GM10847 (cell line): ENCODE results near the gene TSKU.

Source experiments
- POLR2A ChIP-seq: IDR thresholded peaks from 2 replicates; pipeline ENCODE4 v1.6.1; 2011; ENCODE audit not compliant: insufficient read length; ENCODE audit errors: extremely low read depth

TSKU gene

DNA sequence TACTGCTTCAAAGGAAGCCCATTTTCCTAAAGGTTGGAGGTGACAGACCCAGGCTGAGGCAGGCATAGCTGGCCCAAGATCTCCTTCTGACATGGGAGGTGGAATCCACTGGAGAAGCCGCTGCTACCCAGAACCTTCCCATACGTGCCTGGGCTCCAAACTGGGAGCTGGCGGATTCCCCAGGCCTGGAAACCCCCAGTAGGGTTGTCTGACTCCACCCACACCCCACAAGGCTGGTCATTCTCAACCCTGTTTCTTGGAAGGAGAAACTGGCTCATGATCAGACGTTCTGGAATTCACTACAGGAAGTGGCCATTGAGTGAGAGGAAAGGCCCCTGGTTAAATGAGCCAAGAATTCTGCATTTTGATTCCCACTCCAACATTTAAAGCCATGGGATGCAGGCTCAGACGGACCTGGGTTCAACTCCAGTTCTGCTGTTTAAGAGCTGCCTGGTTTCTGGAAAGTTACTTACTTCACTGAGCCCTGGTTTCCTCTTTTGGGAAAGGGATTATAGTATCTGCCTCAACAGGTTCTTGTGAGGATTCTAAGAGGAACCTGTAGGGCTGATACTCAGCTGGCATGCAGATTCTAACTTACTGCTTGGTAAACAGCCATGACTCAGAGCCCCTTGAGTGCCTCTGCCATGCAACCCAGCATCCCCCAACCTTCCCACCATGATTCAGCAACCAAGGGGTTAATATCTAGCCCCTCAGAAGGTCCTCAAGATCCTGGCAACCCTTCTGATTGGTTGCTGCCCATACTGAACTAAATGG, 19.4 kb upstream of the TSKU start:
- no peak for TF ChIP-seq POLR2A

DNA sequence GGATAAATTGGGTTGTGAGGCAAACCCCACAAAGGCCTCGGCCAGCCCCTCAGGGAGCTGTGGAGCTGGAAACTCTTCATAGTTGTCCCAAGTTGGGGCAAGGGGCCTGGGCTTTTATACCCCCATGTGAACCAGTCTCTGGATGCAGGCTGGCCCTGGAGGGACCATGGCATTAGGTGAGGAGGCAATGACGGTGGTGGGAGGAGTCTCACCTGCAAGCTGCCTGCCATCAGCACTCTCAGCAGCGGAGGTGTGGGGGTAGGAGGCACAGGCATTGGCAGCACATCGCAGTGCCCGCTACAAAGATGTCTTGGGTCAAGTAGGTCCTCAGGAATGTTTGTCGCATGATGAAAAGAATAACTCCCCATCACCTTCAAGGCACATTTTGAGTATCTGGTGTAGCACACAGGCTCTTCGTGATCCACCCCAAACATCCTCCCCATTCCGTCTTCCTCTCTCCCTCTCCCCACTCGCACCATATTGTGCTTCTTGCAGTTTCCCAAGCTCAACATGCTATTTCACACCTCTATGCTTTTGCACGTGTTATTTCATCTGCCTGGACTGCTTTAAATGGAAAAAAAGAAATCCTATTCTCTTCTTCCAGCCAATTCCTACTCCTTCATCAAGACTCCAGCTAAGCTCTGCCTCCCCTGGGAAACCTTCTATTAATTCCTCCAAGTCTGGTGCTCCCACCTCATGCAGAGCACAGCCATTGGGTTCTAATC, 18.1 kb upstream of the TSKU start:
- no peak for TF ChIP-seq POLR2A

DNA sequence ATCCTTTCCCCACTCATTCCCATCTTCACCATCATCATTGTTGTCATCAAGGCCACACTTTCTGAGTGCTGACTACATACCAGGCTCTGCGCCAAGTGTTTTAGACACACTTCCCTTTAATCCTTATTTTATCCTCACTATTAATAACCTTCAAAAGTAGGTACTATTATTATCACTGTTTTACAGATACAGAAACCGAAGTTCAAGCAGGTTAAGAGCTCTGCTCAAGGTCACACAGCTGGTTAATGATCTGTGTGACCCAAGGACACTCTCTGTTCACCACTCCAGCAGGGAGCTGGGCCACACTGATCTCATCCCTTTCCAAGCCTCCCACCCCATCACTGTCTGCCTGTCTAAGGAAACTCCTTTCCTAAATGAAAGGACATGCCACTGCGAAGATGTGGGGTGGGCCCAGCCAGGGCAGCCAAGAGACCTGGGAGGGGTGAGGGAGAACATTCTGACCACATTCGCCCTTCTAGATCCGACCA, 17.2 kb upstream of the TSKU start:
- no peak for TF ChIP-seq POLR2A

DNA sequence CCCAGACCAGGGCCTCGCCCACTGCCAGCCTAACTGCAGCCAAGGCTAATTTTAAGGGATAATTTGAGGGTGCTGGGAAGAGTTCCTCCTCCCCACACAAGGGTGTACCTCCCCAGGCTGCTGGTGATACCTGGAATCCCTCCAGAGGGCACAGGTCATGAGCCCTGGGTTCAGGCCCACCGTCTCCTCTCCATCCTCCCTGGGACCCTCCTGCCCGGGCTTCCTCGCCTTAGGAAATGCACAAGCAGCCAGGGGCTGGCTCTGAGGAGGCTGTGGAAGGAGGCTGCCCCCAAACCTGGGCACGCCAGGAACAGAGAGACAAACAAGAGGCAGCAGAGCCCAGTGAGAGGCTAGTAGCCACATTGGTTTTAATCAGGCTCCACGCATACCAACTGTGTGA, 16.6 kb upstream of the TSKU start:
- no peak for TF ChIP-seq POLR2A

DNA sequence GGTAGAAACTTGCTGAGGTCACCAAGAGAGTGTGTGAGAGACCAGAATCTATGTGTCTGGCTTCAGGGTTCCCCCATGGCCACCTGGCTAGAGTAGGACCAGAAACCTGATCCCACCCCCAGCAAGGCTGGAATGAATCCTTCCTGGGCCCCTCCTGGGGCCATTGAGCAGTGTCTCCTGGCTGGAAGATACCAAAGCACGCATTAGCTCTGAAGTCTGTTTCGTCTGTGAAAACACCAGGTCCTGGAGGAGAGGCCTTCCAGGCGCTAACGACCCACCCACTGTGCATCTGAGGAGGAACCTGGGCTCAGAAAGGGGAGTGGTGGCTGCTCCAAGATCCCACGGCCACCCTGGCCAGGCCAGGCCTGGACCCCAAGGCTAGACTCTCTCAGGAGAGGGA, 15.5 kb upstream of the TSKU start:
- TF ChIP-seq POLR2A = no peak

DNA sequence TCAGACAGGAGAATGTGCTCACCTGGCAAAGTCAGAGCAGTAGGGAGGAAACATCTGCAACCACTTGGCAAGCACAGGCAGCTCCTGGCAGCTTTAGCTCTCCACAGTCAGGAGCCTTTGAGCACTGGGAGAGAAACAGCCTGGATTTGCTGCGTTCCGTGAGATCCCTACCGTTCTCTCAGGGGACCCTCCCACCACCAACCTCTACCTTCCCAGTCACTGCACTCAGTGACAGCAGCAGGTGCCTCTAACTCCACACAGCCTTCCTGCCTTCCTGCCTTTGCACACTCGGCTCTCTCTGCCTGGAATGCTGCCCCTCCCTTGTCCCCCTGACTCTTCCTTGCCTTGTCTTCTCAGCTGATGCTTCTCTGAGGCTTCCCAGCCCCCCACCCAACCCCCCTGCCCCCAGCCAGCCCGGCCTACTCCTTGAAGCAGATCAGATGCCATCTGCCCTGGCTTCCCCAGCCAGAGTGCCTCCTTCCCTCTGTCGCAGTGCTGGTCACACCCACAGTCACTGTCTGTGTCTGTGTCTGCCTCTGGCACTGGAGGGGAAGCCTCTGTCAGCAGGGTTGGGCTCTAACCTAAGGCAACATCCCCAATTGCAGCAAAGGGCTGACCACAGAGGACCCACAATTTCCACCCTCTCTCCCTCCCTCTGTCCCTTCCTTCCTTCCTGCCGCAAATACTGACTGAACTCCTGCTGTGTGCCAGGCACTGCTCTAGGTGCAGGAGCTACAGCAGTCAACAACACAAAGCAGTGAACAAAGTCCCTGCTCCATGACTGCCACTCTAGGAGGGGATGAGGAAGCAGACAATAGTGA, 14.9 kb upstream of the TSKU start:
- no peak for TF ChIP-seq POLR2A

DNA sequence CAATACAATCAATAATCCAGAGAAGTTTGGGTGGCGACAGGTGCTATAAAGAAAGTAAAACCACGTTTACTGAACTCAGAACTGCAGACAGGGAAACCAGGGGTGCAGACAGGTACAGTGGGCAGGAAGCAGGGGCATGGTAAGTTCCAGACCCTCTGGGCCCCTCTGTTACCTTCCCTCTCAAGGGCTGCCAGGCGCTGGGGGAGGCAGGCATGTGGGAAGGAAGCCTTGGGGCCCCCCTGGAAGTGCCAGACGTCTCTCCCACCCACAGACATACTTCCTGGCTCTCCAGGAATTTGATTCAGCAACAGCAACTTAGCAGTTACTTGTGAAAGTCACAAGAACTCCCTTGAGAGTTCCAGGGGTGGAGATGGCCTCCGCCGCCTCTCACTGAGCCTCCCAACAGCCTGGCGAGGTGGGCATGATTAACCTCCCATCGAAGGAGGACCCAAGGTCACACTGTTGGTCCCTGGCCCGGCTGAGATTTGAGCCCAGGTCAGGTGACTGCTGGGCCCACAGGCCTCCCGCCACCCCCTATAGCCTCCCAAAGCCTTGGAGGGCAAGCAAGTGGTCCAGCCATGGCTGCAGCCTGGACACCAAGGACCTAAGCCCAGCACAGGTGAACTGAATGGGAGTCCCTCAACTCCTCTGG, 14.1 kb upstream of the TSKU start:
- no peak for TF ChIP-seq POLR2A

DNA sequence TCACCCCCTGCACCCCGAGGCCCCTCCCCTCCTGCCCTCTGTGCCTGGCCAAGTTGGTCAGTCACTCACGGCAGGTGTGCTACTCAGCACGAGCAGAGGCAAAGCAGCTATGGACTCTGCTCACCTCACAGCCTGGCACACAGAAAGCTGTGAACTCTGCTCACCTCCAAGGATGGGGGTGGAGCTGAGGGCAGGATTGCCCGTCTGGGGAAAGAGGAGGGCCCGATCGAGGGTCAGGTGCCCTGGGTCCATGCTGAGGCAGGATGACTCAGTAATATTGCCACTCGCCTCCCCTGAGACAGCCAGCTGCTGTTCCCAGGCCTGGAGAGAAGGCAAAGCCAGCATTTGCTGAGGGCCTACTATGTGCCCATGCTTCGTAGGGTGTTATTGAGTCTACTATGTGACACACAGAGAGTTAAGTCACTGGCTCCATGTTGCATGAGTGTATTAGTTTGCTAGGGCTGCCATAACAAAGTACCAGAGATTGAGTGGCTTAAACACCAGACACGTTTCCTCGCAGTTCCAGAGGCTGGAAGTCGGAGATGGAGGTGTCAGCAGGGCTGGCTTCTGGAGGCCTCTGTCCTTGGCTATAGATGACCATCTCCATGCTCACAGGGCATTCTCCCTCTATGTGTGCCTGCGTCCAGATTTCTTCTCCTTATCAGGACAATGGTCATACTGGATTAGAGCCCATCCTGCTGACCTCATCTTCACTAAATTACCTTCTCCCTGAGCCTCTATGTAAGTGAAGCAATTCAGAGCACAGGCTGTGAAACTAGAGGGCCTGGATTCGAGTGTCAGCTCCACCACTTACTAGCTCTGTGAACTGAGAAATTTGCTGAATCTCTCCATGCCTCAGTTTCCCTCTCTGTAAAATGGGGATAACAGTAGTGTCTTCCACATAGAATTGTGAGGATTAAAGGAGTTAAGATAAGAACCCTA, 13.2 kb upstream of the TSKU start:
- no peak for TF ChIP-seq POLR2A

DNA sequence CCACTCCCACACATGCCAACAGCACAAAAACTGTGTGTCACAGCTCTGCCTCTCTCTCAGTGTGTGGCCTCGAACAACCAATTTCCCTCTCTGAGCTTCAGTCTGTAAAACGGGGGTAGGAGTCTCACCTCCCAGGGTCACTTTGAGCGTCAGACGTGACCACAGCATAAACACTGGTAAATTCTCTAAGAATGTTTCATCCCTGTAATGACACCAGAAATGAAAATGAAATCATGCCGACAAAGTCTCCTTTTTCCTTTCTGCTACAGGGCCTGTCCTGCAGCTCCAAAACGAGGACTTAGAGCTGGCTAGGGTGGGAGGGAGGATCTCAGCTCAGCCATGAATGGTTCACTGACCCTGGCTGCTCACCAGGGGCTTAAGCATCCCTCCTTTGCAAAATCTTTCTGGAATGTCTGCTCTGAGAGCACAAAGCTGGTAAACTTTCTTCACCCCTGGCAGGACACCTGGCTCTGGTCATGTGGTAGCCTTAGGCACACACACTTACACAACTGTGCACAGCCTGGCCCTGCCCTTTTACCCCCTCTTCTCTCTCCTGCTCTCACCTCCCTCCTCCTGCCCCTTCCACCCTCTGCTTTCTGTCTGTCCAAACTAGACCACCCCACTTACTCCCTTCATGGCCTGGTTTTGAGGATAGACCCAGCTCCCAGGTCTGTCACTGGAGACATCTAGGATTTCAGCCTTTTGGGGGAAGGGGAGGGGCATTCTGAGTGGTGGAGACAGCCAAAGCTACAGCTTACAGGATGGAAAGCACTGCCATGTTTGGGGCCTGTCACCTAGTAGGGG, 12.3 kb upstream of the TSKU start:
- no peak for TF ChIP-seq POLR2A

DNA sequence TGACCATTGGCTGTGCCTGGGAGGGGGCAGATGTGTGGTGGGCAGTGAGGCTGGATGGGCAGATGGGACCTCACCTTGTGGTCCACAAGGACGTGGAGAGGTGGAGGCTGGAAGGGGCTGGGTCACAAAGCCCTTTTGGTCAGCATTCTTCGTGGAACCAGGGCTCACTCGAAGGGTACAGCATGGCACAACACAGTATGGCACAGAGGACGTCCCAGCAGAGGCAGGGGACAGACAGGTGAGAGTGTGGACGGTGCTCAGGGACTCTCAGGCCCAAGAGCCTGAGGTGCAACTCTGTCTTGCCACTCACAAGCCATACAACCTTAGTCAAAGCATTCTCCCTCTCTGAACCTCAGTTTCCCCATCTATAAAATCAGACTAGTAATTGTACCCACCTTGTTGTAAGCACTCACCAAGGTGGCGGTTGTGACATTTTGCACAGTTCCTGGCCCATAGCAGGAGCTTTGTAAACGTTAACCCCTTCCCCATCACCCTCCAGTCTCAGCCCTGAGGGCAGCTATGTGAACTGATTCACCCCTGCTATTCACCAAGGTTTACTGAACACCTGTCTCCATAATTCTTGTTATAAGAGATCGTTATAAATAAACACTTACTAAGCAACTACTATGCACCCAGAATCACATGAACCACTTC, 11.6 kb upstream of the TSKU start:
- no peak for TF ChIP-seq POLR2A

DNA sequence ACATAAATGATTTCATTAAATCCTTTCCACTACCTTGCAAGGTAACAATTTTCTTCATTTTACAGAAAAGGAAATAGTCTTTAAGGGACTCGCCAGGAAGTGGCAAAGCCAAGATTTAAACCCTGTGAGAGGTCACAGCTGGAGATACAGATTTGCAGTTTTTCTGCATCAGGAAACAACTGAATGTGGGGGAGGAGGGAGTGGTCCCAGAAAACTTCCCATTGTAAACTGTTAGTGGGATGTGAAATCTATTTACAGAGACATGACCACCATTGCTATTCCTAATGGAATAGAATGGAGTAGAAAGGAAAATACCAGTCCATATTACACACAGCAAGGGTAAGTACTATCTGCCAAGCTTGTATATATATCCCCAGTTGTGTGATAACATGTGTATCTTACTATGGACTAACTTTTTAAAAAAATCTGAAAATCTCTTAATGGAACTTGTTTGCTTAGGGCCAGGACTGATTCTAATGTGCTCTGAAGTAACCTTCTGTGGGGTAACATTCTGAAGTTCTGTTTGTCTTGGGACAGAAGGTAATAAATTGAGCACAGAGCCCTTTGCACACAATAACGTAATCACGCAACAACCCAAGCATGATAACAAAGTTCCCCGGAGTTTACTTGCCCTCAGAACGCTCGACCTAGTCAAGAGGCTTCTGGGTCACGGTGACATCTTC, 10.9 kb upstream of the TSKU start:
- no peak for TF ChIP-seq POLR2A

DNA sequence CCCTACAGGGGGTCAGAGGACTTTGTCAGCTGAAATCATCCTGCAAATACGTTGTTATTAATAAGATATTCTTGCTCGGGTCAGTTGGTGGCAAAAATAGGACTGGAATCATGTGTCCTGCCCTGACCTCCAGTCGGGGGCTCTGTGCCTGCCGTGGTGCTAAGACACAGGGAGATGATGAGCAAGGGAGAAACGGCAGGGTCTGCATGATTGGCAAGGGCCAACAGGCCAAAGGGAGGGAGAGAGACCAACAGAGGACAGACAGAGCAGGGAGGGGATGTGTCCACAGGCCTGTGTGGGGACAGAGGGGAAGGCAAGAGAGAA, 10.4 kb upstream of the TSKU start:
- TF ChIP-seq POLR2A = no peak

DNA sequence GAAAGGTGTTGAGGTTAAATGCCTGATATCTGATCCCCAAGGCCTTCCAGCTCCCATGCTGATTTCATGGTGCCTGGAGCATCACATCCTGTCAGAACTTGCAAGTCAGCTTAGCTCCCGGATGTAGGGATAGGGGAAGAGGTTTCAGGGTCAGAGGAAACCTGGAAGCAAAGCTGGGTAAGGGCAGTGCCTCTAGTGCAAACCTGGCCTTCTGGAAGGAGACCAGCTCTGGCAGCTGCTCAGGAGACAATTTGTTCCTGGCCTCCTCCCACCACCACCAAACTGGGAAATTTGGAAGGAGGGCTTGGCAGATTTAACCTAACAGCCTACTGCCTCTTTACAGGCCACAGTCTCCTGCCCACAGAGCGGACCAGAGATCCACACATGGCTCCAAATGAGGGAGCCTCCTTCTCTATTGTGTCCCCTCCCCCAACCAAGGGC, 9.2 kb upstream of the TSKU start:
- TF ChIP-seq POLR2A = no peak

DNA sequence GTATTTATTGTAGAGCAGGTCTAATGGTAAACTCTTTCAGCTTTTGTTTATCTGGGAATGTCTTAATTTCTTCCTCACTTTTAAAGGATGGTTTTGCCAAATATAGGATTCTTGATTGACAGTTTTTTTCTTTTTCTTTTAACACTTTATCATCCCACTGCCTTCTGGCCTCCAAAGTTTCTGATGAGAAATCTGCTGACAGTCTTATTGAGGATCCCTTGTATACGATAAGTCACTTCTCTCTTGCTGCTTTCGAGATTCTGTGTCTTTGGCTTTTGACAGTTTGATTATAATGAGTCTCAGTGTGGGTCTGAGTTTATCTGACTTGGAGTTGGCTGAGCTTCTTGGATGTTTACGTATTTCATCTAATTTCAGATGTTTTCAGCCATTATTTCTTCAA, 6.7 kb upstream of the TSKU start:
- TF ChIP-seq POLR2A = no peak
